Adrenal gland (tissue), 12 donors: ENCODE measurements around the gene MORF4L2. TPM values are rescaled to one million over a fixed set of nuclear protein-coding genes. Genes with fewer than 3 reads are reported as not detected.

ENCODE experiments used
- DNase-seq, 7 donors: peaks; one replicate each; pipeline ENCODE4 v3.0.0-alpha.2; 2019 to 2020
- H3K27ac ChIP-seq, 5 donors: fragments of 200-600 bp; sonication (generic) in 4 of 5; 1 replicate in 3 of 5; 2 replicates in 2 of 5; pipeline versions ENCODE4 v1.5.1 to v1.8.0; 2016 to 2020; ENCODE audit warnings: mild to moderate bottlenecking in 1 of 5
- H3K27me3 ChIP-seq: fragments of 200-600 bp; 2 replicates; pipeline ENCODE4 v1.8.0; 2021
- H3K36me3 ChIP-seq, 2 donors: fragments of 200-600 bp; replicated peaks in 1 of 2; 1 replicate in 1 of 2; 2 replicates in 1 of 2; pipeline versions ENCODE4 v1.5.1 to v1.8.0; 2018 to 2022
- H3K4me1 ChIP-seq, 2 donors: fragments of 200-600 bp; replicated peaks in 1 of 2; 1 replicate in 1 of 2; 2 replicates in 1 of 2; pipeline versions ENCODE4 v1.5.1 to v1.8.0; 2018 to 2021
- H3K4me3 ChIP-seq, 4 donors: fragments of 200-600 bp; sonication (generic) in 3 of 4; one replicate each; pipeline ENCODE4 v1.5.1; 2016 to 2018
- H3K9me3 ChIP-seq, 3 donors: fragments of 200-600 bp; sonication (generic) in 1 of 3; replicated peaks in 1 of 3; 1 replicate in 2 of 3; 2 replicates in 1 of 3; pipeline versions ENCODE4 v1.5.1 to v1.8.0; 2016 to 2021
- POLR2A ChIP-seq, 2 donors: fragments of 450-650 bp; IDR thresholded peaks; one replicate each; pipeline ENCODE4 v1.6.1; 2017; ENCODE audit warnings: antibody characterized with exemption in 2 of 2, mild to moderate bottlenecking in 2 of 2, moderate library complexity in 1 of 2
- WGBS, 4 donors: extraction: QIAGEN DNeasy Blood & Tissue Kit in 2 of 4; methylation state at CpG; one replicate each; pipeline versions ENCODE4 v1.1.5 to v1.1.7; 2013 to 2017; 5-methylcytosine and 5-hydroxymethylcytosine counted together
- intact Hi-C, 2 donors: fragments of 100-400 bp; cut with DNase I; formaldehyde crosslinking; loops; one replicate each; pipeline versions ENCODE4 v1.14.1 to v1.15.0; 2022 to 2023
- polyA plus RNA-seq, 3 donors: library from polyadenylated mRNA; stranded (reverse); fragments of 200-250 nt in 2 of 3; fragments of 350-450 nt in 1 of 3; fragmentation: Illumina TruSeq in 1 of 3; extraction: RNeasy Lipid Tissue Mini Kit (QIAGEN cat#74804) in 1 of 3; gene quantifications; one replicate each; pipeline ENCODE4 v1.2.3, GENCODE V29; 2013 to 2014
- total RNA-seq, 9 donors: library from RNA; depleted of rRNA in 4 of 9; stranded (reverse); fragments of >200 nt in 4 of 9; fragments of 120-200 nt in 1 of 9; fragmentation: NEBNext Ultra II Directional in 1 of 9; extraction: Animal tissue kit (Norgen Biotek cat#: 25700) in 1 of 9; gene quantifications; one replicate each; pipeline versions ENCODE4 v1.1.0 to v1.2.4, GENCODE V29; 2013 to 2023
- TF ChIP-seq, protein P1 (sequence below), 6 experiments: fragments of 450-650 bp in 4 of 6; fragments of 200-600 bp in 2 of 6; sonication (generic) in 1 of 6; IDR thresholded peaks; 1 replicate in 5 of 6; 2 replicates in 1 of 6; pipeline versions ENCODE4 v1.5.1 to v1.8.0; 2016 to 2021; ENCODE audit warnings: antibody characterized with exemption in 6 of 6, mild to moderate bottlenecking in 2 of 6, moderate library complexity in 1 of 6
- donor health status: healthy with polysubstance abuse.
- donor health status: Bipolar disorder and iron deficiency.
- donor health status: DM: yes; HTN: yes; CAD: no.
- donor health status: DM: no; HTN: no; CAD: no.
- donor health status: DM: no; HTN: no; CAD: no.
- donor health status: DM: yes; HTN: yes; CAD: no.

MORF4L2 gene
- total and polyA plus RNA-seq, 12 donors, result 225 to 767 (median 366) TPM

GRCh38 chrX:103727115-103727514 is 40.6 kb upstream of the MORF4L2 start:
- DNase-seq, result no peak
- H3K27me3 ChIP-seq, result peaks cover 23% of the 10 kb centered on the region
- intact Hi-C loops, result no loop called here
- H3K27ac ChIP-seq, result no peak overlapping the region
- no peaks in the 10 kb centered on the region for H3K4me1 ChIP-seq
- no peaks in the 10 kb centered on the region for H3K36me3 ChIP-seq
- H3K4me3 ChIP-seq, result no peak overlapping the region
- WGBS, 4 donors, result 50 to 100% (median 72%) methylated on average over 2 to 4 of the region's 4 CpGs
- H3K9me3 ChIP-seq, result no peaks in the 10 kb centered on the region
- TF ChIP-seq, protein P1, sequence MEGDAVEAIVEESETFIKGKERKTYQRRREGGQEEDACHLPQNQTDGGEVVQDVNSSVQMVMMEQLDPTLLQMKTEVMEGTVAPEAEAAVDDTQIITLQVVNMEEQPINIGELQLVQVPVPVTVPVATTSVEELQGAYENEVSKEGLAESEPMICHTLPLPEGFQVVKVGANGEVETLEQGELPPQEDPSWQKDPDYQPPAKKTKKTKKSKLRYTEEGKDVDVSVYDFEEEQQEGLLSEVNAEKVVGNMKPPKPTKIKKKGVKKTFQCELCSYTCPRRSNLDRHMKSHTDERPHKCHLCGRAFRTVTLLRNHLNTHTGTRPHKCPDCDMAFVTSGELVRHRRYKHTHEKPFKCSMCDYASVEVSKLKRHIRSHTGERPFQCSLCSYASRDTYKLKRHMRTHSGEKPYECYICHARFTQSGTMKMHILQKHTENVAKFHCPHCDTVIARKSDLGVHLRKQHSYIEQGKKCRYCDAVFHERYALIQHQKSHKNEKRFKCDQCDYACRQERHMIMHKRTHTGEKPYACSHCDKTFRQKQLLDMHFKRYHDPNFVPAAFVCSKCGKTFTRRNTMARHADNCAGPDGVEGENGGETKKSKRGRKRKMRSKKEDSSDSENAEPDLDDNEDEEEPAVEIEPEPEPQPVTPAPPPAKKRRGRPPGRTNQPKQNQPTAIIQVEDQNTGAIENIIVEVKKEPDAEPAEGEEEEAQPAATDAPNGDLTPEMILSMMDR (IDR thresholded peaks at IDR 0.05), result no peak
- TF ChIP-seq POLR2A (IDR thresholded peaks at IDR 0.05), result no peak

DNA sequence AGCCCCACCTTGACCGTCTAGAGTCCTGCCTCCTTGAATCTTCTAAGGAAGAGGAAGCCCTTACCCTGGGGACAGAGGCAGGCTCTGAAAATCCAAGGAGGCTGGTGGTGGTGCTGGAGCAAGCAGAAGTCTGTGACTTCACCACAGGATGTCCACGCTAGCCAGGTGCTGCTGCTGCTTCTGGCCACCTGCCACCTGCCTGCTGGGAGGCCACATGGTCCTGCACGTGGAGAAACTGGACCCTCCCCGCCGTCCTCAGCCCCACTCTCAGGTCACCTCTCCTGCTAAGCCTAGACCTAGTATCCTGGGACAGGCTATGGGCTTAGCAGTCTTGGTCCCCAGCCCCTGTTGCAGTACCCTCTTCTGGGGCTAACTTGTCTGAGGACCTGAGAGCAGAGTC is 40.0 kb upstream of the MORF4L2 start:
- no peaks in the 10 kb centered on the region for H3K36me3 ChIP-seq
- no peaks in the 10 kb centered on the region for H3K9me3 ChIP-seq
- H3K4me1 ChIP-seq, result no peaks in the 10 kb centered on the region
- H3K27ac ChIP-seq, result no peak overlapping the region
- DNase-seq, result no peak
- 59 to 78% (median 74%) methylated on average over 3 to 5 of the region's 5 CpGs for WGBS, 4 donors
- intact Hi-C loops, result no loop called here
- H3K4me3 ChIP-seq, result no peak overlapping the region
- H3K27me3 ChIP-seq, result peaks cover 23% of the 10 kb centered on the region
- TF ChIP-seq, protein P1 (IDR thresholded peaks at IDR 0.05), result no peak
- no peak for TF ChIP-seq POLR2A (IDR thresholded peaks at IDR 0.05)

DNA sequence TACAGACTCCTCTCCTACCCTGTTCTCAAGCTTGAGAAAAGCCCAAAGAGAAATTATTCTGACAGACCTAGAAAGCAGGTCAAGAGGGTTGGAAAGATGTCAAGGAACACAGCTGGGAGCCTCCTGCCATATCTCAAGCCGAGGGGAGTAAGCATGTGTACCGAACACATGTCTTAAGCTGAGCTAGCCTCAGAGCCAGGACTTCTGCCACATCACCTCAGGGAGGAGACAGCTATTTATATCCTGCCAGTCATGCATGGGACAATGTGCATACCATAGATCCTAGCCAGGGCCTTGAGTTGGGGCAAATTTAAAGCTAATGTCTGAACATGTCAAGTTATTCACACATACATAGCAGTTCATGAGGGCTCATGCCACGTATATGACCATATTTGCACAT is 36.0 kb upstream of the MORF4L2 start:
- H3K27me3 ChIP-seq, result peaks cover 12% of the 10 kb centered on the region
- DNase-seq, result no peak
- no peaks in the 10 kb centered on the region for H3K9me3 ChIP-seq
- TF ChIP-seq, protein P1 (IDR thresholded peaks at IDR 0.05), result no peak
- no peak for TF ChIP-seq POLR2A (IDR thresholded peaks at IDR 0.05)
- H3K4me1 ChIP-seq, result no peaks in the 10 kb centered on the region
- H3K27ac ChIP-seq, result no peak overlapping the region
- no peaks in the 10 kb centered on the region for H3K36me3 ChIP-seq
- WGBS, 4 donors, result 61 to 83% (median 76%) methylated on average over 1 to 3 of the region's 3 CpGs
- intact Hi-C loops, result no loop called here
- no peak overlapping the region for H3K4me3 ChIP-seq

- Histone ChIP-seq H3K4me1 (no peaks in the 10 kb centered on the region), H3K36me3 (no peaks in the 10 kb centered on the region), H3K9me3 (no peaks in the 10 kb centered on the region), H3K27ac (no peak overlapping the region), H3K4me3 (no peak overlapping the region), H3K27me3 (peaks cover 4% of the 10 kb centered on the region)
- intact Hi-C loops, result loop anchor here in 1 of 2 donors (10.0 kb wide), 1 partner anchor 57 kb away; the partner anchor contains the start of gene PLP1
- 79 to 85% (median 81%) methylated on average over 4 of the region's 4 CpGs for WGBS, 4 donors
- TF ChIP-seq POLR2A (IDR thresholded peaks at IDR 0.05), result no peak
- TF ChIP-seq, protein P1 (IDR thresholded peaks at IDR 0.05), result no peak
- no peak for DNase-seq
These were observed 31.6 kb upstream of the MORF4L2 start for GRCh38 chrX:103718120-103718519.
